Activated CD8-positive, alpha-beta memory T cell treated with anti-CD3 and anti-CD28 coated beads, Interleukin-2, amount 50 U/mL, for 24 hours (primary cell): ENCODE data around the gene H2BK1.

ENCODE experiments used
- DNase-seq: peaks from one replicate; pipeline ENCODE4 v3.0.0-alpha.2; 2020; ENCODE audit errors: extremely low read depth

Gene H2BK1

DNA sequence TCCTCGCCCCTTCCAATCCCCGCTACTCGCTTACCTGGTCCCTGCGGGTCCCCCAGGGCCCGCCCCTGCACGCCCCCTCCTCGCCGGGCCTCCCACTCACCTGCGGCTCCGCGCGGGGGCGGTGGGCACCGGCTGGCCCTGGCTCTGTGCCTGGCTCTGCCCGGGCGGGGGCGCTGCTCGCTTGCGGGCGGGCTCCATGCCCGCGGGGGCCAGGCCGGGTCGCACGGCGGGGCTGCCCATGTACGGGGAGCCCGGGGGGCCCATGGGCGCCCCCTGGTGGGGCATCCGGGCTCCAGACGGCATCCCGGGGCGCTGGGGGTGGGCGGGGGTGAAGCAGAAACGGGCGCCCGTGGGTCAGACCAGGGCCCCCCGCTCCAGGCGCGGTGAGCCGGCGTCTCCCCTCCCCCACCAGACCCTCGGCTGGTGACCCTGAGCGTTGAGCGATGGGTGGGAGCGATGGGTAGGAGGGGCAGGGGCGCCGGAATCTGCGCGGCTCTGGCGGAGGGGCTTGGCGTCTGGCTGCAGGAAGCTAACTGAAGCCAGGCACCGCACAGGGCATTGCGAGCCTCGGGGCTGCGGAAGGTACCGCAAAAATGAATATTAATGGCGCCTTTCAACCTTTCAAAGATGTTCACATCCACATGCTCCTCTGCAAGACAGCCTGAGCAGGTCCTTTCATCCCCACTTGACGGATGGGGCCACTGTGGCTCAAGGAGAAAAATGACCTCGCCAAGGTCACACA is 35.2 kb upstream of the H2BK1 start:
- no peak for DNase-seq

DNA sequence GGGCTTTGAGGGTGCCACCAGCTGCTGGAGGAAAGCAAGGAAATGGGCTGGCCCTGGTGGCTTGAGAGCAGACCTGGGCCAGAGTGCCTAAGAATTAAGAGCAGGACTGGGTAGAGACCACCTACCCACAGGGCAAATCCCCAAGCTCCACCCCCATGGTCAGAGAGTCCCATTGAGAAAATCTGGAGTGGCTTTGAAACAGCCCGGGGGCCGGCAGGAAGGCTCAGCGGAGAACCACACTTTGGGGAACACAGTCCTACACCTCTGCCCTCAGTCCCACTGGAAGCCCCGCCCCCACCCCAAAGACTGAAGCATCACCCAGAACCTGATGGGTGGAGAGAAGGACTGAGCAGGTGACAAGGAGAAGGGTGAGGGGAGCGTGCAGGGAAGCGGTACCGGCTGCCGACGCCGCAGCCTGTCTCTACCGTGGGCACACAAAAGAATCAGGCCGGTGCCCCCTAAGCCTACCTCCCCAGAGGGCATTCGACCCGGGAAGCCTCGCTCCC is 34.6 kb upstream of the H2BK1 start:
- DNase-seq: no peak

DNA sequence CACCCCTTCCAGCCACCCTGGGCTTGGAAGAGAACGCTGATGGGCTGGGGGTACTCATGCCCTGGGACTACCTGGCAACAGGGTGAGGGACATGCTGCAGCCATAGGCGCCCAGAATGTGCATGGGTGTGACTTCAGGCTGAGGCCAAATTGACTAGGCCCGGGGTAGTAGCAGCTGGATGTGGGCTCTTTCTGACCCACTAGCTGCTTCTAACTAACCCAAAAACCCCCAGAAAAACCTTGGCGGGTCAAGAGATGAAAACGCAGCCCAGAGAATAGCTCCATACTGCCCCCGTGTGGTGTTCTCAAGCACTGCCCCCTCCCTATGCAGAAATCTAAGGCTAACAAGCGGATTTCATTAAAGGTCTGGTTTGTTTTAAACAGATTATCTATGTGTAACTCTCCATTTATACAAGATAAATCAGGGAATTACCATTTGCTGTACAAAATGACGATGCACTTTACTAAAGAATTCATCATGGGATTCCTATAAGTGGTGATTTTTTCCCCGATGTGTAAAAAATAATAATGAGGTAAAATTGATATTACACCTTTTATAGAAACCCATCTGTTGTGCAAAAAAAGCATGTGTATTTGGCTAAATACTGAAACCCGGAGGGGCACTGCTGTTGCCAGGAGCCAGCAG is 34.0 kb upstream of the H2BK1 start:
- no peak for DNase-seq

DNA sequence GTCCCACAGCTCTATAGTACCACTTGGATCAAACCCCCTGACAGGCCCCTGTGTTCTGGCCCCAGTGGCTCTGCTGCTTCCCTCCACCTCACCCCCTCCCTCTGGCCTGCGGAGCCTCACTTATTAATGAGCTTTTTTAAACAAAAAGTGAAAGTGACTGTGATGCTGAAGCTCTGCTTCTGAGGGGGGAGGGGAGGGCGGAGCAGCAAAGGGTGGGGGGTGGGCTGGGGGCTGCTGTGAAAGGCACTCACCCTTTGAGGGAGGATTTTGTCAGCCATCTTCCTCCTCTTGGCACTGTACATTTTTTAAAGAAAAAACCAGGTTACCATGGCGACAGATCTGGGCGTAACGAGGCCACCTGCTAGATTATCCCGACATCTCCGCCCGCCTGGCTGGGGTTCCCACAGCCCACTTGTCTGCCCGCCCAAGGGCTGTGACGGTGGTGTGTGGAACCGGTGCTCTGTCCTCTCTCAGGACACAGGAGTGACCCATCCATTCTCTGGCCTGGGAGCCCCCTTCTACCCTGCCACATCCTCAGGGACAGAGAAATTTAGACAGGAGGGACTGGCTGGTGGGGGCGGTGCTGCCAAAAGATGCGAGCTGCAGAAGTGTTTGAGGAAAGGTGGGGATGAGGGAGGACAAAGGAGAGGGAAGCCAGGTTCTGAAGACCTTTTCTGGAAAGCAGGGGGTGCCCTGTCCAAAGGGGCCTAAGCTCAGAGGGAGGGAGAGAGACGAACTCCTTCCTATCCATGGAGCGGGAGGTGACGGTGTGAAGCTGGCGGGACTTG is 33.3 kb upstream of the H2BK1 start:
- DNase-seq: no peak

DNA sequence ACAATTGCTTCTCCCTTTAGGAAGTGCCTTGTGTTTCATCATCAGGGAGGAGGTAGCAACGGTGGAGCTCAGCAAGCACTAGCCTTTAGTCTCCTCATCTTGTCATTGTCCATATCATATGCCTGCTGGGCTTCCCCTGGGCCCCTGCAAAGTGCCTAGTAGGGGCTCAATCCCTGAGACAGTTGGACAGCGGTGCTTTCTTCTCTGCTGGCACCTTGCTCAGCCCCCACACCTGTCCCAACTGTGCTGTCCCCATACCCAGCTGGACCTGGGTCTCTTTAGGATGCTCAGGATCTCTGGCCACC is 32.7 kb upstream of the H2BK1 start:
- no peak for DNase-seq

DNA sequence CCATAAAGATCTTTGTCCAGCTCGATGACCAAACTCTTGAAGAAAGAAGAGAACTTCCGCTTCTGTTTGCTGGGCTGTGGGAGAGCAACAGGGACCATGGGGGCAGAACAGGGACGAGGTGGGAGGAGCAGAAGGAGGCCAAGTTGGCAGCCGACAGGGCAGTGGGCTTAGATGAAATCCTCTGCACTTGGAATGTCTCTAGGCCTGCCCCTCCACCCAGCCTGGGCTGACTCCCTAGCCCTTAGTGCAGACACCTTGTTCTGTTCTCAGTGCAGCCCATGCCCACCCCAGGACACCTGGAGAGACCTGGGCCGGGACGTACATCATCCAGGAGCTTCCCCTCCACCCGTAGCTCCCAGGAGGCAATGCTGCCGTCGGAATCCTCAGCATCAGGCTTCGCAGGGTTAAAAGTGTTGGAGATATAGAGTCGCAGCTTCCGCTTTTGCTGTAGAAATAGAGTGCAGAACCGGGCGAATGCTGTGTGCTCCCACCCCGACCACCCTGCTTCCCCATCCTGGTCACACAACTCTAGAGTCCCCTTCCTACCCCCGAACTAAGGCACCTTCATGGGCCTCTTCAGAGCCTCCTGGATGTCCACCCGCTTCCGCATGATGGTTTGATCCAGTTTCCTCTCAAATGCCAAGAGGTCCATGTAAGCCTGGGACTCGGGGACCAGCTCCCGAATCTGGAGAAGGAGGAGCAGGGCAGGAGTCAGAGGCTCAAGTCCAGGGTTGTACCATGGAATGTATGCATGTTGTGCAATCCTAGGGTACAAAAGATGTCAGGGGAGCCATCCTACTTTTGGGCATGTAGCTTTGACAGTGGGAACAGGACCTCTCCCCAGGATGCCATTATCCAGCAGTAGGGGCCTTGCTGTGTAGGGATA is 32.1 kb upstream of the H2BK1 start:
- DNase-seq: no peak

DNA sequence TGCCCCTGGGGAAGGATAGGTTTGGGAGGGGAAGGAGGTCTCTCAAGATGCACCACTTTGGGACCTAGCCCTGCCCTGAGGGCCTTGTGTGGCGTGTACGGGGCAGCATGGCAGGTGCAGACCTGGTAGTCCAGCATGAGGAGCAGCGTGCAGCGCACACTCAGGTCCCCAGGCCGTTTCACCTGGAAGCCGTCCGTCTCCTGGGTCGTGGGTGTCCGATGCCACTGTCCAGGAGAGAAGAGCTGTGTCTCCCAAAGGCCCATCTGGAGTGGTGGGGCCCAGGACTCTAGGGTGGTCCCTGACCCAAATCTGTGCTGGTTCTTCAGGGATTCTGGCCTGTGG is 31.4 kb upstream of the H2BK1 start:
- no peak for DNase-seq

DNA sequence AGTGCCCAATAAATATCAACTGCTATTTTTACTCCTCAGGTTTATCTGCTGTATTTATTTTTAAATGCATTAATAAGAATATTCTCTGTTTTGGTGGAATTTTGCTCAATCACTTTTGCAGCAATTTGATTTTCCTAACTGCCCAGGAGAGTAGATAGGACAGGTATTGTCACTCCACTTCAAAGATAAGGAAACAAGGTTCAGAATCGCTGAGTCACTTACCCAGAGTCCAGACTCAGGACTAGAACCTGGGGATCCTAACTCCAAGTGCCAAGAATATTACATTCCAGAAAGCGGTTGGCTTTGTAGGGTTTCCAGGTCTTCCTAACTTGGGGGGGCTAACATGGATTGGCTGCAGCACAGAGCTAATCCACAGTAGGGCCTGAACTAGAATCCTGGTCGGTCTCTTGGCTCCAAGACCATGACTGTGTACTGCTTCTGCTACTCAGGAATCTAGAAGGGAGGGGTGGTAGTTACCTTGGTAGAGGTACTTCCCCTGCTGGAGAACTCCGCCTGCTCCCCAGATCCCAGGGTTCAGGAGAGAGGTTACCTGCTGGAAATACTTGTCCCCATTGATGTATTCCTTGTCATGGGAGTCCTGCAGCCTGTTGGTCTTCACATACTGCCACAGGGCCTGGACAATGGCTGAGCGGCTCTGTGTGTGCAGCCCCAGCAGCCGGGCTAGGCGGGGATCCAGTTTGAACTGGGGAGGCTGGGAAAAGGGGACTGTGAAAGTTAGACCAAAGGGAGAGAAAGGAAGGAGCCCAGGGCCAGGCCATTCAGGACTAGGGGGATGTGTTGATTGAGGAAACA is 30.9 kb upstream of the H2BK1 start:
- no peak for DNase-seq

DNA sequence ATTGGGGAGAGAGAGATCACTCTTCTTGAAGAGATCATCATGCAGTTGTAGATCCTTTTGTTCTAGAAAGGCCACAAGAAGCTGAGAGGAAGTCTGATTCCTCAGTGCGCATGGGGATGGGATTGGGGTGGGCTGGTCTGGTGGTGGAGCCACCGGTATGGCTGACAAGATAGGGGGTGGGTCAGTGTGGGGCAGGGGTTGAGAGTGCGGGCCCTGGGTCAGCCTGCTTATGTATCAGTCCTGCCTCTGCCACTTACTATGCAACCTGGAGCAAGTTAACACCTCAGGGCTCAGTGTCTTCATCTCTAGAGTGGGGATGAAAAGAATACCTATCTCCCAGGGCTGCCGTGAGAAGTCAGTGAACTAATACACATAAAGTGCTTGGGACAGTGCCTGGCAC is 30.2 kb upstream of the H2BK1 start:
- DNase-seq: no peak

DNA sequence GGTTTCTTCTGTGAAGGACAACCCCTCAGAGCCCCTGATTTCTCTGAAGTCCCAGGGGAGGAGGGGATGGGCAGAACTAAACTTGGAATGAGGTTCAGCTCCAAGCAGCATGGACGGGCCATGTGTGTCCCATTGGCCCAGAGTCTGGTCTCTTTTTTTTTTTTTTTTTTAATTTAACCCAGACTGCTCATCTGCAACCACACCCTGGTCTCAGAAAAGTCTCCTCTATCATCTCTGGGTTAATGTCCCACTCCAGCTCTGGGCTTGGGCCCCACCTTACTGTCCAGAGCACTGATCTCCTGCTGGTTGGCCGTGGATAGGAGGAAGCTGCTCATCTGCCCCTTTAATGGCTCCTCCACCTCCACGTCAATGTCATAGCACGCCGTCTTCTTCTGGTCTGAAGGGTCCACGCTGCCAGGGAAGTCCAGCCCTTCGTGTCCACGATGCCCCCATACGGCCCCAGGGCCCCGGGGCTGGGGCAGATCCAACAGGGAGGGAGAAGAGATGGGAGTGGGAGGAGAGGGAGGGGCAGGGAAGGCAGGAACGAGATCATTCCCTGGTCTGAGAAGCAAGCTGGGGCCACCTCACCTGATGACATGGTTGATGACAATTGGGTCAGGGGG is 29.7 kb upstream of the H2BK1 start:
- no peak for DNase-seq

DNA sequence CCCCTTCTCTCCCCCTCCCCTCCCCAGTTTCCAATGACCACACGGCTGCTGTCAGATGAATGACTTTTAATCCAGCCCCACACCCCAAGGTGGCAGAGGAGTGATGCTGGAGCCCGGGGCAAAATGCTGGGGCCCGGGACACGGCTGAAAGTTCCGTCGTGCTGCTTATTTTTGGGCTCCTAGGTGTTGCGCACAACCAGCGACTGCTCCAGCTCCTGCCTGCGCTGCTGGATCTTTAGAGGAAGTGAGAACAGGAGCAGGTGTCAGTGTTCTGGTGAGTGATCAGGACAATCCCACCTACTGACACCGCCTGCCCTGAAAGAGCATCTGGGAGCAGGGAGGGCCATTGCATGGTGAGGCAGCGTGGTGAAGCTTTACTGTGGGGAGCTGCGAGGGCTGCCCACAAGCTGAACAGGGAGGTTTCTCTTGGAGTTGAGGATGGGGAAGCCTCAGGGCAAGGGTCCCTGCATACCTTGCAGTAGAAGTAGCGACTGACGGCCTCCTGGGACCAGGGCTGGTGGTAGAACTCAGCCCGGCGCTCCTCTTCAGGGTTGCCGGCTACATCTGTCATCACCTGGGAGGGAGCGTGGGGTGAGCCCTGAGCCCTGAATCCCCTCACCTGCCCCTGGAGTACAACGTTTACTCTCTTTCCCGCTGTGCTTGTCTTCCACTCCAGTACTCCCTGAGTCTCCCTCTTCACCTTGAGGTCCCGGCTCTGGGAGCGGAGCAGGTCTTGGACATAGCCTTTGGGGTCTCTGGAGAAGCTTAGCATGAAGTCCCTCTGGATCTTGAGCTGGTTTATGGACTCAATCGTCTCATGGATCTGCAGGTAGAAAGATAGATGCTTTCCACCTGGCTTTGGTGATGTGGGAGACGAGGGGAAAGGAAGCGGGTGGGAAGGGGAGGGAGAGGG is 28.9 kb upstream of the H2BK1 start:
- DNase-seq: no peak

DNA sequence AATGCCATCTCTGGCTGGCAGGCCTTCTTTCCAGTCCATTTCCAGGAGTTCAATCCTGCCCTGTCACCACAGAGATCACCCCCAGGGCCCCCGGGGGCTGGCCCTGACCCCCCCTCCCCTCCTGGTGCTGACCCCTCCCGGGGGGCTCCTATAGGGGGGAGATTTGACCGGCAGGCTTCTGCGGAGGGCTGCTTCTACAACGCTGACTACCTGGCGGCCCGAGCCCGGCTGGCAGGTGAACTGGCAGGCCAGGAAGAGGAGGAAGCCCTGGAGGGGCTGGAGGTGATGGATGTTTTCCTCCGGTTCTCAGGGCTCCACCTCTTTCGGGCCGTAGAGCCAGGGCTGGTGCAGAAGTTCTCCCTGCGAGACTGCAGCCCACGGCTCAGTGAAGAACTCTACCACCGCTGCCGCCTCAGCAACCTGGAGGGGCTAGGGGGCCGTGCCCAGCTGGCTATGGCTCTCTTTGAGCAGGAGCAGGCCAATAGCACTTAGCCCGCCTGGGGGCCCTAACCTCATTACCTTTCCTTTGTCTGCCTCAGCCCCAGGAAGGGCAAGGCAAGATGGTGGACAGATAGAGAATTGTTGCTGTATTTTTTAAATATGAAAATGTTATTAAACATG is 28.0 kb upstream of the H2BK1 start:
- no peak for DNase-seq

DNA sequence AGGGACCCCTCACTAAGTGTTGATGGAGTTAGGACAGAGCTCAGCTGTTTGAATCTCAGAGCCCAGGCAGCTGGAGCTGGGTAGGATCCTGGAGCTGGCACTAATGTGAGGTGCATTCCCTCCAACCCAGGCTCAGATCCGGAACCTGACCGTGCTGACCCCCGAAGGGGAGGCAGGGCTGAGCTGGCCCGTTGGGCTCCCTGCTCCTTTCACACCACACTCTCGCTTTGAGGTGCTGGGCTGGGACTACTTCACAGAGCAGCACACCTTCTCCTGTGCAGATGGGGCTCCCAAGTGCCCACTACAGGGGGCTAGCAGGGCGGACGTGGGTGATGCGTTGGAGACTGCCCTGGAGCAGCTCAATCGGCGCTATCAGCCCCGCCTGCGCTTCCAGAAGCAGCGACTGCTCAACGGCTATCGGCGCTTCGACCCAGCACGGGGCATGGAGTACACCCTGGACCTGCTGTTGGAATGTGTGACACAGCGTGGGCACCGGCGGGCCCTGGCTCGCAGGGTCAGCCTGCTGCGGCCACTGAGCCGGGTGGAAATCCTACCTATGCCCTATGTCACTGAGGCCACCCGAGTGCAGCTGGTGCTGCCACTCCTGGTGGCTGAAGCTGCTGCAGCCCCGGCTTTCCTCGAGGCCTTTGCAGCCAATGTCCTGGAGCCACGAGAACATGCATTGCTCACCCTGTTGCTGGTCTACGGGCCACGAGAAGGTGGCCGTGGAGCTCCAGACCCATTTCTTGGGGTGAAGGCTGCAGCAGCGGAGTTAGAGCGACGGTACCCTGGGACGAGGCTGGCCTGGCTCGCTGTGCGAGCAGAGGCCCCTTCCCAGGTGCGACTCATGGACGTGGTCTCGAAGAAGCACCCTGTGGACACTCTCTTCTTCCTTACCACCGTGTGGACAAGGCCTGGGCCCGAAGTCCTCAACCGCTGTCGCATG is 27.2 kb upstream of the H2BK1 start:
- DNase-seq: no peak

DNA sequence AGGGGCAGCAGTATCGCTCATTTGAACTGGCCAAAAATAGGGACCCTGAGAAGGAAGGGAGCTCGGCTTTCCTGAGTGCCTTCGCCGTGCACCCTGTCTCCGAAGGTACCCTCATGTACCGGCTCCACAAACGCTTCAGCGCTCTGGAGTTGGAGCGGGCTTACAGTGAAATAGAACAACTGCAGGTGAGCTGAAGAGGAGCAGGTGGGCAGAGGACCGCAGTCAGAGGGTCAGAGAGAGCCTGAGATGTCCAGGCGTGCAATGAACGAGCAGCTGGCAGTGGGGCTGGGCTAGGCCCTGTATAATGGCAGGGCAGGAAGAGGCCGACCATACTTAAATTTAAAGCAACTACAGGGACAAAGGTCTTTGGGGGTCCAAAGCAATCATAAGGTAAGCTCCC is 26.1 kb upstream of the H2BK1 start:
- DNase-seq: no peak

DNA sequence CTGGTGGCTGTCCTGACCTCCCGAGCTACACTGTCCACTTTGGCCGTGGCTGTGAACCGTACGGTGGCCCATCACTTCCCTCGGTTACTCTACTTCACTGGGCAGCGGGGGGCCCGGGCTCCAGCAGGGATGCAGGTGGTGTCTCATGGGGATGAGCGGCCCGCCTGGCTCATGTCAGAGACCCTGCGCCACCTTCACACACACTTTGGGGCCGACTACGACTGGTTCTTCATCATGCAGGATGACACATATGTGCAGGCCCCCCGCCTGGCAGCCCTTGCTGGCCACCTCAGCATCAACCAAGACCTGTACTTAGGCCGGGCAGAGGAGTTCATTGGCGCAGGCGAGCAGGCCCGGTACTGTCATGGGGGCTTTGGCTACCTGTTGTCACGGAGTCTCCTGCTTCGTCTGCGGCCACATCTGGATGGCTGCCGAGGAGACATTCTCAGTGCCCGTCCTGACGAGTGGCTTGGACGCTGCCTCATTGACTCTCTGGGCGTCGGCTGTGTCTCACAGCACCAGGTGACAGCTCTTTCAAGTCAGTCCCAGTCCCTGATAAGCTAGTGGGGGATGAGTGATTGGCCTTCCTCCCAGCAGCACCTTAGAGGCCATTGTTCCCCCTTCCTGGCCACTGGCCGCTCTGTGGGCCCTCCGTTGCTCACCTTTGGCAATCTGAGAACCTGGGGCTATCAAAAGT is 25.0 kb upstream of the H2BK1 start:
- DNase-seq: no peak

DNA sequence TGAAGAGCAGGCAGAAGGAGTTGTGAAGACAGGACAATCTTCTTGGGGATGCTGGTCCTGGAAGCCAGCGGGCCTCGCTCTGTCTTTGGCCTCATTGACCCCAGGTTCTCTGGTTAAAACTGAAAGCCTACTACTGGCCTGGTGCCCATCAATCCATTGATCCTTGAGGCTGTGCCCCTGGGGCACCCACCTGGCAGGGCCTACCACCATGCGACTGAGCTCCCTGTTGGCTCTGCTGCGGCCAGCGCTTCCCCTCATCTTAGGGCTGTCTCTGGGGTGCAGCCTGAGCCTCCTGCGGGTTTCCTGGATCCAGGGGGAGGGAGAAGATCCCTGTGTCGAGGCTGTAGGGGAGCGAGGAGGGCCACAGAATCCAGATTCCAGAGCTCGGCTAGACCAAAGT is 23.5 kb upstream of the H2BK1 start:
- DNase-seq: no peak

DNA sequence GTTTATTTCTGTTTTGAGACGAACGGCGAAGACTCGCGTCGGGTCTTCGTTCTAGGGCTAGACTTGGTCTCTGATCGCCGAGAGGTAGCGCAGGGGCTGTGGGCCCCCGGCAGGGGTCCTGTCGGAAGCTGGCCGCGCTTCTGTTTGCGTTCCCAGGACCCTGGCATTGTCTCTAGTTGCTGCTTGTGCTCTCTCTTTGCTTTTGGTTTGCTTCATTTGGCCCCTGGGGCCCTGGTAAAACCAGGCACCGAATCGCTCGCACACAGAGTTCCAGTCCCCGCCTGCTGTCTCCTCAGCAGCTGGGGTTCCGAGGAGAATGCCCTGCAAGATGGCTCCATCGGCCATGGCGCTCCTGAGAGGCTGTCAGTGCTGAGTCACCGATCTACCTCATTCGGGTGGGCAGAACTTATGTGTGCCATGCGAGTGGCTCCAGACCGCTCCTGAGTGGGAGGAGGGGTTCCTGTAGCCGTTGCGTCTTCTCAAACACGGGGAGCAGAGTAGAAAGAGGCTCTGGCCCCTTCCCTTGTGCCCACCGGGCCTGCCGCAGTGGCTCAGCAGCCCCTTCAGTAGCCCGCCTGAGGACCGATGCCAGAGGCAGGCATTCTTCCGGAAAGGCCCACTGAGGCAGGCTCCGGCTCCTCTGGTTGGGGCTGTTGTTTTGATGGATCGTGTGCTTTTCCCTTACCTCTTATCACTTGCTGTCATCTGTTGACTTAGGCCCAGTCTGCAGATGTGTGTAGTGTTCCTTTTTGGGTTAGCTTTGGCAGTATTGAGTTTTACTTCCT is 22.8 kb upstream of the H2BK1 start:
- peak; percentile 69 for DNase-seq
